Activated CD8-positive, alpha-beta memory T cell treated with anti-CD3 and anti-CD28 coated beads for 36 hours (primary cell): Measurements from ENCODE around the gene MIAT. TPM values are rescaled to one million over a fixed set of nuclear protein-coding genes. Genes with fewer than 3 reads are reported as not detected.

Experiments used
- CTCF ChIA-PET: fragments of 350-600 bp; sonication (Branson Sonifier 250); formaldehyde crosslinking; loops from one replicate; lab custom pipeline; 2021; ENCODE audit warnings: antibody characterized with exemption; lab: Charles Lee
- POLR2A ChIA-PET: fragments of 350-600 bp; sonication (Branson Sonifier 250); formaldehyde crosslinking; loops from one replicate; lab custom pipeline; 2021; ENCODE audit warnings: antibody characterized with exemption; lab: Charles Lee
- total RNA-seq, 2 experiments: library from RNA; stranded (reverse); gene quantifications; one replicate each; pipeline ENCODE4 v1.2.3, GENCODE V29; 2021

MIAT gene
- total RNA-seq, 2 experiments from 2014 or later, result 15.4 to 16.9 TPM

- ChIA-PET CTCF (no interaction called here), POLR2A (no interaction called here)
These were observed 32.6 kb upstream of the MIAT start for GRCh38 chr22:26624803-26625202.

GRCh38 chr22:26629988-26630761, 27.2 kb upstream of the MIAT start:
- ChIA-PET POLR2A (no interaction called here), CTCF (no interaction called here)

- CTCF ChIA-PET, result no interaction called here
- POLR2A ChIA-PET, result interaction anchor here (0.7 kb wide), 1 partner anchor 47 kb away, joined by 5 read pairs; no protein-coding TSS in a partner anchor
These were observed 26.1 kb upstream of the MIAT start for GRCh38 chr22:26631282-26631681.

GRCh38 chr22:26632422-26633155, 24.8 kb upstream of the MIAT start:
- CTCF ChIA-PET, result no interaction called here
- POLR2A ChIA-PET, result no interaction called here

- CTCF ChIA-PET, result no interaction called here
- POLR2A ChIA-PET, result no interaction called here
These were observed 23.2 kb upstream of the MIAT start for GRCh38 chr22:26634189-26634588.

GRCh38 chr22:26635117-26635516, 22.3 kb upstream of the MIAT start:
- ChIA-PET POLR2A (no interaction called here), CTCF (no interaction called here)

GRCh38 chr22:26636296-26636695, 21.1 kb upstream of the MIAT start:
- POLR2A ChIA-PET, result no interaction called here
- CTCF ChIA-PET, result no interaction called here

GRCh38 chr22:26642465-26643417, 14.6 kb upstream of the MIAT start:
- POLR2A ChIA-PET, result interaction anchor here (0.6 to 1.2 kb wide), 13 partner anchors 13 to 159 kb away, joined by 3 to 10 read pairs (median 4); partner anchors contain the start of genes HPS4, MIAT, SRRD and TFIP11
- CTCF ChIA-PET, result interaction anchor here (0.6 to 2.0 kb wide), 8 partner anchors 22 to 1246 kb away, joined by 3 to 9 read pairs (median 4); no protein-coding TSS in a partner anchor

- POLR2A ChIA-PET, result interaction anchor here (0.6 to 1.2 kb wide), 7 partner anchors 12 to 486 kb away, joined by 3 to 11 read pairs (median 4); partner anchors contain the start of gene TFIP11
- CTCF ChIA-PET, result interaction anchor here (0.7 to 1.5 kb wide), 6 partner anchors 56 to 178 kb away, joined by 3 to 4 read pairs (median 3); no protein-coding TSS in a partner anchor
These were observed 13.8 kb upstream of the MIAT start for GRCh38 chr22:26643418-26644100.

GRCh38 chr22:26646158-26646557, 11.2 kb upstream of the MIAT start:
- ChIA-PET CTCF (interaction anchor here (0.9 kb wide), 1 partner anchor 55 kb away, joined by 3 read pairs; no protein-coding TSS in a partner anchor), POLR2A (no interaction called here)

- CTCF ChIA-PET, result no interaction called here
- POLR2A ChIA-PET, result interaction anchor here (0.5 to 1.0 kb wide), 3 partner anchors 24 to 217 kb away, joined by 3 to 5 read pairs (median 5); partner anchors contain the start of genes HPS4 and SRRD
These were observed 9.3 kb upstream of the MIAT start for GRCh38 chr22:26648011-26648497.

- POLR2A ChIA-PET, result interaction anchor here (0.5 kb wide), 1 partner anchor 217 kb away, joined by 5 read pairs; no protein-coding TSS in a partner anchor
- CTCF ChIA-PET, result no interaction called here
These were observed 8.6 kb upstream of the MIAT start for GRCh38 chr22:26648528-26649388.

GRCh38 chr22:26650722-26651421, 6.5 kb upstream of the MIAT start:
- ChIA-PET POLR2A (interaction anchor here (0.5 to 1.6 kb wide), 3 partner anchors 20 to 149 kb away, joined by 7 to 10 read pairs (median 7); no protein-coding TSS in a partner anchor), CTCF (interaction anchor here (0.8 to 1.0 kb wide), 2 partner anchors 21 to 150 kb away, joined by 3 to 5 read pairs; no protein-coding TSS in a partner anchor)

GRCh38 chr22:26651815-26652214, 5.6 kb upstream of the MIAT start:
- ChIA-PET CTCF (interaction anchor here (0.6 kb wide), 1 partner anchor 154 kb away, joined by 4 read pairs; no protein-coding TSS in a partner anchor), POLR2A (no interaction called here)

GRCh38 chr22:26658161-26658560, 773 bp downstream of the MIAT start:
- ChIA-PET POLR2A (no interaction called here), CTCF (interaction anchor here (0.6 kb wide), 1 partner anchor 13 kb away, joined by 5 read pairs; no protein-coding TSS in a partner anchor)
